PC-9 (cell line): ENCODE measurements around the gene CPEB2. TPM values are rescaled to one million over a fixed set of nuclear protein-coding genes. Genes with fewer than 3 reads are reported as not detected.

Source experiments
- BruUV-seq: library from RNA; stranded (reverse); fragments of 400-500 nt; replicated peaks from 2 replicates; lab custom pipeline; 2021; lab: Mats Ljungman, UMichigan
- CTCF ChIA-PET: fragments of 300-600 bp; sonication (Branson Sonifier 250); formaldehyde crosslinking; loops from one replicate; lab custom pipeline; 2022; ENCODE audit warnings: antibody characterized with exemption; lab: Charles Lee
- POLR2A ChIA-PET: fragments of 300-600 bp; sonication (Branson Sonifier 250); formaldehyde crosslinking; loops from one replicate; lab custom pipeline; 2022; ENCODE audit warnings: antibody characterized with exemption; ENCODE audit not compliant: unreplicated experiment; lab: Charles Lee
- DNase-seq, 2 experiments: peaks; one replicate each; pipeline versions ENCODE4 v3.0.0 to v3.0.0-alpha.2; 2015 to 2022; ENCODE audit warnings: mixed read lengths in 1 of 2
- H2AFZ ChIP-seq: fragments of 200-600 bp; sonication (generic); 2 replicates; pipeline ENCODE4 v1.8.1; 2017; ENCODE audit warnings: antibody characterized with exemption
- H3F3A ChIP-seq: fragments of 200-600 bp; sonication (generic); 2 replicates; pipeline ENCODE4 v1.8.1; 2017; ENCODE audit warnings: antibody characterized with exemption, mild to moderate bottlenecking, low read depth; ENCODE audit not compliant: insufficient read depth
- H3K27ac ChIP-seq: fragments of 200-600 bp; sonication (generic); 2 replicates; pipeline ENCODE4 v1.6.1; 2016; ENCODE audit warnings: mixed run types
- H3K27me3 ChIP-seq: fragments of 200-600 bp; sonication (generic); 2 replicates; pipeline ENCODE4 v1.6.1; 2016; ENCODE audit warnings: low read depth, mixed run types; ENCODE audit not compliant: insufficient read depth
- H3K36me3 ChIP-seq: fragments of 200-600 bp; sonication (generic); 2 replicates; pipeline ENCODE4 v1.6.1; 2016; ENCODE audit warnings: low read depth, mixed run types
- H3K4me1 ChIP-seq: fragments of 200-600 bp; sonication (generic); replicated peaks from 2 replicates; pipeline ENCODE4 v1.6.1; 2016; ENCODE audit warnings: mixed run types; ENCODE audit not compliant: insufficient read depth
- H3K4me2 ChIP-seq: fragments of 200-600 bp; sonication (generic); 2 replicates; pipeline ENCODE4 v1.6.1; 2017; ENCODE audit warnings: mixed run types
- H3K4me3 ChIP-seq: fragments of 200-600 bp; sonication (generic); 2 replicates; pipeline ENCODE4 v1.6.1; 2016; ENCODE audit warnings: mixed run types
- H3K79me2 ChIP-seq: fragments of 200-600 bp; sonication (generic); 2 replicates; pipeline ENCODE4 v1.6.1; 2017; ENCODE audit warnings: low read depth, mixed run types
- H3K9me2 ChIP-seq: fragments of 200-600 bp; sonication (generic); 2 replicates; pipeline ENCODE4 v1.8.1; 2017; ENCODE audit warnings: mild to moderate bottlenecking; ENCODE audit not compliant: insufficient read depth
- H3K9me3 ChIP-seq: fragments of 200-600 bp; sonication (generic); 2 replicates; pipeline ENCODE4 v1.8.1; 2016; ENCODE audit warnings: low read depth; ENCODE audit not compliant: insufficient read depth
- H4K20me1 ChIP-seq: fragments of 200-600 bp; sonication (generic); 2 replicates; pipeline ENCODE4 v1.8.1; 2017; ENCODE audit not compliant: insufficient read depth
- CTCF ChIP-seq: fragments of 200-600 bp; sonication (generic); conservative IDR thresholded peaks from 2 replicates; pipeline ENCODE4 v1.6.1; 2017; ENCODE audit warnings: mixed run types, antibody characterized with exemption, mild to moderate bottlenecking, moderate library complexity
- EZH2 ChIP-seq: fragments of 200-600 bp; sonication (generic); IDR thresholded peaks from 2 replicates; pipeline ENCODE4 v1.8.0; 2017; ENCODE audit warnings: antibody characterized with exemption, low read depth
- intact Hi-C: fragments of 100-400 bp; cut with micrococcal nuclease; formaldehyde crosslinking; loops from one replicate; pipeline ENCODE4 v1.10.0; 2022; ENCODE audit not compliant: unreplicated experiment
- total RNA-seq: library from RNA; stranded (reverse); gene quantifications from 2 replicates; pipeline ENCODE4 v1.2.3, GENCODE V29; 2021

CPEB2 gene
- total RNA-seq, 1 experiment from 2014 or later, result 9.4 TPM

GRCh38 chr4:15002659-15003400 is 549 bp downstream of the CPEB2 start:
- peak overlapping the region; percentile 82 for H3K27ac ChIP-seq
- peaks cover 22% of the 10 kb centered on the region; the same call in 1 of the 2 replicates for H3K4me1 ChIP-seq
- no peaks in the 10 kb centered on the region for H3K9me2 ChIP-seq
- H3K27me3 ChIP-seq, result no peaks in the 10 kb centered on the region
- TSS peak; percentile 27 for BruUV-seq
- H3K4me3 ChIP-seq, result peak overlapping the region; percentile 90
- ChIA-PET POLR2A (interaction anchor here (0.7 kb wide), 1 partner anchor 1095 kb away, joined by 7 read pairs; no protein-coding TSS in a partner anchor), CTCF (no interaction called here)
- H3K4me2 ChIP-seq, result peak overlapping the region; percentile 68
- peaks cover 23% of the 10 kb centered on the region for H3K79me2 ChIP-seq
- no peaks in the 10 kb centered on the region for H3K9me3 ChIP-seq
- H3K36me3 ChIP-seq, result no peaks in the 10 kb centered on the region; the same call in 1 of the 2 replicates
- no peaks in the 10 kb centered on the region for H4K20me1 ChIP-seq
- H3F3A ChIP-seq, result peaks cover 12% of the 10 kb centered on the region; the same call in 1 of the 2 replicates
- TF ChIP-seq EZH2 (no peak), CTCF (no peak)
- intact Hi-C loops, result loop anchor here (1.0 to 10.0 kb wide), 8 partner anchors 78 to 1346 kb away; no protein-coding TSS in a partner anchor
- peak overlapping the region; percentile 95 for H2AFZ ChIP-seq
- peak; percentile 43 to 56 for DNase-seq

- Histone ChIP-seq H3K4me2 (peak overlapping the region; percentile 68; the same call in 1 of the 2 replicates), H3F3A (peaks cover 12% of the 10 kb centered on the region; the same call in 1 of the 2 replicates), H3K27ac (peak overlapping the region; percentile 82), H3K9me3 (no peaks in the 10 kb centered on the region), H3K79me2 (peaks cover 23% of the 10 kb centered on the region), H3K4me1 (peaks cover 22% of the 10 kb centered on the region; the same call in 1 of the 2 replicates), H3K9me2 (no peaks in the 10 kb centered on the region), H3K4me3 (peak overlapping the region; percentile 90; the same call in 1 of the 2 replicates), H3K27me3 (no peaks in the 10 kb centered on the region), H4K20me1 (no peaks in the 10 kb centered on the region), H2AFZ (peak overlapping the region; percentile 95; the same call in 1 of the 2 replicates), H3K36me3 (no peaks in the 10 kb centered on the region; the same call in 1 of the 2 replicates)
- peak in 1 of 2 experiments; percentile 45 for DNase-seq
- no peak for TF ChIP-seq EZH2
- no peak for TF ChIP-seq CTCF
- BruUV-seq, result no TSS peak
- ChIA-PET CTCF (interaction anchor here (0.6 kb wide), 2 partner anchors 126 to 134 kb away, joined by 7 to 12 read pairs; no protein-coding TSS in a partner anchor), POLR2A (no interaction called here)
- intact Hi-C loops, result loop anchor here (2.0 to 10.0 kb wide), 7 partner anchors 79 to 1346 kb away; no protein-coding TSS in a partner anchor
These were observed 1.2 kb downstream of the CPEB2 start for GRCh38 chr4:15003401-15003890.
